ENCODE measurements around the gene OSBPL8. TPM values are rescaled to one million over a fixed set of nuclear protein-coding genes. Genes with fewer than 3 reads are reported as not detected.

OSBPL8 gene
- total RNA-seq, 1 donor, result 204 TPM

- Histone ChIP-seq H3K79me2 (ENCODE audit: insufficient read depth, low read length) (no peaks in the 10 kb centered on the region), H4K20me1 (ENCODE audit: insufficient read depth, low read length) (no peaks in the 10 kb centered on the region), H3K4me2 (ENCODE audit: insufficient read depth, low read length) (no peak overlapping the region), H3K36me3 (ENCODE audit: insufficient read depth, low read length) (peaks cover 11% of the 10 kb centered on the region), H2AFZ (ENCODE audit: low read length) (no peak overlapping the region), H3K27me3 (ENCODE audit: insufficient read depth, low read length) (no peaks in the 10 kb centered on the region), H3K4me3 (ENCODE audit: insufficient read depth, low read length) (no peak overlapping the region), H3K4me1 (ENCODE audit: insufficient read depth, low read length) (peaks cover 18% of the 10 kb centered on the region), H3K27ac (ENCODE audit: low read depth, low read length) (no peak overlapping the region), H3K9me3 (ENCODE audit: low read depth, low read length) (no peaks in the 10 kb centered on the region)
- DNase-seq (ENCODE audit: insufficient read length, low spot score, missing footprints), result no peak
- no peak for TF ChIP-seq CTCF (IDR thresholded peaks at IDR 0.05; ENCODE audit: extremely low read depth, low read depth, low read length)
Measured at GRCh38 chr12:76375939-76376338, 183.6 kb downstream of the OSBPL8 start.

GRCh38 chr12:76375470-76375869, 184.1 kb downstream of the OSBPL8 start:
- Histone ChIP-seq H3K27me3 (ENCODE audit: insufficient read depth, low read length) (no peaks in the 10 kb centered on the region), H3K36me3 (ENCODE audit: insufficient read depth, low read length) (peaks cover 11% of the 10 kb centered on the region)
- DNase-seq (ENCODE audit: insufficient read length, low spot score, missing footprints), result no peak

GRCh38 chr12:76374386-76375020, 185.1 kb downstream of the OSBPL8 start:
- Histone ChIP-seq H3K79me2 (ENCODE audit: insufficient read depth, low read length) (no peaks in the 10 kb centered on the region), H4K20me1 (ENCODE audit: insufficient read depth, low read length) (no peaks in the 10 kb centered on the region), H3K4me2 (ENCODE audit: insufficient read depth, low read length) (no peak overlapping the region), H3K9me3 (ENCODE audit: low read depth, low read length) (no peaks in the 10 kb centered on the region), H3K4me3 (ENCODE audit: insufficient read depth, low read length) (no peak overlapping the region), H3K36me3 (ENCODE audit: insufficient read depth, low read length) (peaks cover 16% of the 10 kb centered on the region), H3K4me1 (ENCODE audit: insufficient read depth, low read length) (peaks cover 18% of the 10 kb centered on the region), H3K27me3 (ENCODE audit: insufficient read depth, low read length) (no peaks in the 10 kb centered on the region), H2AFZ (ENCODE audit: low read length) (no peak overlapping the region), H3K27ac (ENCODE audit: low read depth, low read length) (no peak overlapping the region)
- DNase-seq (ENCODE audit: insufficient read length, low spot score, missing footprints), result no peak
- TF ChIP-seq CTCF (IDR thresholded peaks at IDR 0.05; ENCODE audit: extremely low read depth, low read depth, low read length), result no peak

More at GRCh38 chr12:76375470-76375869, 184.1 kb downstream of the OSBPL8 start:
- Histone ChIP-seq H3K4me2 (ENCODE audit: insufficient read depth, low read length) (no peak overlapping the region), H3K4me3 (ENCODE audit: insufficient read depth, low read length) (no peak overlapping the region), H2AFZ (ENCODE audit: low read length) (no peak overlapping the region), H3K79me2 (ENCODE audit: insufficient read depth, low read length) (no peaks in the 10 kb centered on the region), H3K4me1 (ENCODE audit: insufficient read depth, low read length) (peaks cover 18% of the 10 kb centered on the region), H4K20me1 (ENCODE audit: insufficient read depth, low read length) (no peaks in the 10 kb centered on the region), H3K9me3 (ENCODE audit: low read depth, low read length) (no peaks in the 10 kb centered on the region), H3K27ac (ENCODE audit: low read depth, low read length) (no peak overlapping the region)
- TF ChIP-seq CTCF (IDR thresholded peaks at IDR 0.05; ENCODE audit: extremely low read depth, low read depth, low read length), result no peak

- TF ChIP-seq CTCF (IDR thresholded peaks at IDR 0.05; ENCODE audit: extremely low read depth, low read depth, low read length), result no peak
- no peak overlapping the region for H3K27ac ChIP-seq (ENCODE audit: low read depth, low read length)
- H3K36me3 ChIP-seq (ENCODE audit: insufficient read depth, low read length), result peaks cover 40% of the 10 kb centered on the region
- H3K4me3 ChIP-seq (ENCODE audit: insufficient read depth, low read length), result no peak overlapping the region
- H3K4me1 ChIP-seq (ENCODE audit: insufficient read depth, low read length), result no peaks in the 10 kb centered on the region
- DNase-seq (ENCODE audit: insufficient read length, low spot score, missing footprints), result no peak
- H3K27me3 ChIP-seq (ENCODE audit: insufficient read depth, low read length), result no peaks in the 10 kb centered on the region
- H2AFZ ChIP-seq (ENCODE audit: low read length), result no peak overlapping the region
- no peaks in the 10 kb centered on the region for H3K9me3 ChIP-seq (ENCODE audit: low read depth, low read length)
- H3K79me2 ChIP-seq (ENCODE audit: insufficient read depth, low read length), result no peaks in the 10 kb centered on the region
- H4K20me1 ChIP-seq (ENCODE audit: insufficient read depth, low read length), result no peaks in the 10 kb centered on the region
- no peak overlapping the region for H3K4me2 ChIP-seq (ENCODE audit: insufficient read depth, low read length)
Measured at GRCh38 chr12:76368230-76368629, 191.3 kb downstream of the OSBPL8 start.
